SIG-M5 (cell line): Measurements from ENCODE around the gene LINC00237.

Experiments
- DNase-seq: peaks from one replicate; lab custom pipeline; 2025; lab: John Stamatoyannopoulos, UW

The LINC00237 gene

DNA sequence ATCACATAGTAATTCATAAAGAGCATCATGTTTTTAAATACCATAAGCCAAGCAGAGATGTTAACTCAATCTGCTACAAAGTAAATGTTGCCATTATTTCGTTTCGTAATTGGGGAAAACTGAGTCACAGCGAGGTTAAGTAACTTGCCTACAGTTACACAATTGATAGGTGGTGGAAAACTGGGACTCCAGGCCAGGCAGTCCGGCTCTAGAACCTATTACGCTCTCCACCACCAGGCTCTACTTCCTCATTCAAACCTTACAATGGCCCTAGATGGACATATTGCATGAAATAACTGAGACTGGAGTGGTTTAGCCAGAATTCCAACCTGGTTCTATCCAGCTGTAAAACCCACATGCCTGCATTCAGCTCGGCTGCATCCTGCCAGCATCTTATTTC, 58.2 kb downstream of the LINC00237 start:
- DNase-seq: peak; percentile 71

DNA sequence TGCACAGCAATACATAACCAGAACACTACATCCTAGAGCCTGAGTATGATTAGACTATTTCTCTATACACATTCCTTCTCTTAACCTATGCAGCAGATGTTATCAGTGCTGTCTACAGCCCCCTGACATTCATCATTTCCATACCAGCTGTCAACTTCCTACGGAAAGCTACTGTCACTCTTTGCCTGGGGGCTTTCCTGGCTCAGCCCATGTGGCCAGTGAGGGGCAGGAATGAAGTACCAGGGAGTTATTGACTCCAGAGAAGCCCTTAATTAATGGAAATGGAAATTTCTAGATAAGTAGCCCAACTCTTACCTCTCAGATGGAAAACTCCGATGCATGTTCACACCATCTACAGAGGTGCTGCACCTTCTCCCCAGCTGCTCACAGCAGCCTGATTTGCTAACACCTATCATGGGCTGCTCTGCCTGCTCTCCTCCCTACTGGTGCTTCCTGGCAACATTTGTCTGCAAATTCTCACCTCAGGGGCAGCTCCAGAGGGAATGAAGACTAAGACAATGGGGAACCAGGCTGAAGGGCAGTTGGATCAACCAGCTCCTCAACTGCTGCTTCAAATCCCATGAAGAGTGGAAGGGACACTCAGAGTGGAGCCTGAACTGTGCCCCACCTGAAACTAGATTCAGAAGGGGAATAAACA, 59.6 kb downstream of the LINC00237 start:
- DNase-seq: no peak
